GM19324 (cell line): ENCODE data around the gene KAT6B.

ENCODE experiments used
- ATAC-seq: cut with Tn5 transposase; IDR thresholded peaks from one replicate; pipeline ENCODE4 v1.9.1; 2021; ENCODE audit warnings: mild to moderate bottlenecking, moderate library complexity; ENCODE audit not compliant: unreplicated experiment, low FRiP score

KAT6B gene

GRCh38 chr10:75007646-75008045 is 181.2 kb downstream of the KAT6B start:
- ATAC-seq = no peak

GRCh38 chr10:75008952-75009351 is 182.6 kb downstream of the KAT6B start:
- ATAC-seq = no peak

- no peak for ATAC-seq
Measured at GRCh38 chr10:75009426-75009825, 183.0 kb downstream of the KAT6B start.

GRCh38 chr10:75010373-75010772 is 184.0 kb downstream of the KAT6B start:
- ATAC-seq = no peak

- ATAC-seq = no peak
Measured at GRCh38 chr10:75011221-75011620, 184.8 kb downstream of the KAT6B start.

GRCh38 chr10:75012471-75012870 is 186.1 kb downstream of the KAT6B start:
- no peak for ATAC-seq

GRCh38 chr10:75013007-75013406 is 186.6 kb downstream of the KAT6B start:
- ATAC-seq = no peak

- ATAC-seq = no peak
Measured at GRCh38 chr10:75013522-75013921, 187.1 kb downstream of the KAT6B start.

GRCh38 chr10:75014516-75015230 is 188.3 kb downstream of the KAT6B start:
- ATAC-seq = no peak

GRCh38 chr10:75015442-75015841 is 189.0 kb downstream of the KAT6B start:
- ATAC-seq = no peak

- ATAC-seq = no peak
Measured at GRCh38 chr10:75016325-75016724, 189.9 kb downstream of the KAT6B start.

- no peak for ATAC-seq
Measured at GRCh38 chr10:75018251-75018650, 191.9 kb downstream of the KAT6B start.

- ATAC-seq = no peak
Measured at GRCh38 chr10:75018686-75019307, 192.4 kb downstream of the KAT6B start.

GRCh38 chr10:75019370-75019769 is 193.0 kb downstream of the KAT6B start:
- ATAC-seq = no peak

GRCh38 chr10:75020168-75020567 is 193.8 kb downstream of the KAT6B start:
- ATAC-seq = no peak

- no peak for ATAC-seq
Measured at GRCh38 chr10:75021379-75022249, 195.2 kb downstream of the KAT6B start.

- no peak for ATAC-seq
Measured at GRCh38 chr10:75023074-75023473, 196.7 kb downstream of the KAT6B start.

GRCh38 chr10:75024971-75025523 is 198.6 kb downstream of the KAT6B start:
- no peak for ATAC-seq

GRCh38 chr10:75028049-75028448 is 201.6 kb downstream of the KAT6B start:
- no peak for ATAC-seq

GRCh38 chr10:75028748-75029147 is 202.3 kb downstream of the KAT6B start:
- no peak for ATAC-seq

GRCh38 chr10:75029420-75029819 is 203.0 kb downstream of the KAT6B start:
- no peak for ATAC-seq
